HL-60 (cell line): Measurements from ENCODE around the gene C14orf132.

Source experiments
- DNase-seq, 2 experiments: peaks; one replicate each; pipeline ENCODE4 v3.0.0-alpha.2; 2010 to 2020; ENCODE audit warnings: low read depth in 1 of 2, low spot score in 1 of 2
- H3K27ac ChIP-seq: fragments of 250-450 bp; sonication (Bioruptor Pico); replicated peaks from 2 replicates; pipeline ENCODE4 v1.5.1; 2020; ENCODE audit warnings: mild to moderate bottlenecking, moderate library complexity
- H3K27me3 ChIP-seq: fragments of 250-450 bp; sonication (Bioruptor Pico); 2 replicates; pipeline ENCODE4 v1.5.1; 2021; ENCODE audit warnings: mild to moderate bottlenecking, moderate library complexity; ENCODE audit not compliant: insufficient read depth, poor library complexity, severe bottlenecking
- H3K4me3 ChIP-seq: replicated peaks from 2 replicates; pipeline ENCODE4 v1.5.1; 2011; ENCODE audit warnings: mild to moderate bottlenecking, control low read depth, low read length; ENCODE audit not compliant: insufficient read depth
- GABPA ChIP-seq: IDR thresholded peaks from 2 replicates; pipeline ENCODE4 v1.6.1; 2012; ENCODE audit warnings: low read depth
- POLR2AphosphoS5 ChIP-seq: IDR thresholded peaks from 2 replicates; pipeline ENCODE4 v1.6.1; 2012; ENCODE audit warnings: low read depth
- SPI1 ChIP-seq: IDR thresholded peaks from 2 replicates; pipeline ENCODE4 v1.6.1; 2012; ENCODE audit warnings: low read depth, mild to moderate bottlenecking, borderline replicate concordance
- TF ChIP-seq, protein P1 (sequence below): IDR thresholded peaks from 2 replicates; pipeline ENCODE4 v1.6.1; 2012; ENCODE audit warnings: low read depth; ENCODE audit not compliant: insufficient replicate concordance
- TF ChIP-seq, protein P2 (sequence below): IDR thresholded peaks from one replicate; pipeline ENCODE4 v1.5.1; 2011; ENCODE audit warnings: low read length, control low read depth, inconsistent platforms; ENCODE audit not compliant: insufficient read depth

The C14orf132 gene

DNA sequence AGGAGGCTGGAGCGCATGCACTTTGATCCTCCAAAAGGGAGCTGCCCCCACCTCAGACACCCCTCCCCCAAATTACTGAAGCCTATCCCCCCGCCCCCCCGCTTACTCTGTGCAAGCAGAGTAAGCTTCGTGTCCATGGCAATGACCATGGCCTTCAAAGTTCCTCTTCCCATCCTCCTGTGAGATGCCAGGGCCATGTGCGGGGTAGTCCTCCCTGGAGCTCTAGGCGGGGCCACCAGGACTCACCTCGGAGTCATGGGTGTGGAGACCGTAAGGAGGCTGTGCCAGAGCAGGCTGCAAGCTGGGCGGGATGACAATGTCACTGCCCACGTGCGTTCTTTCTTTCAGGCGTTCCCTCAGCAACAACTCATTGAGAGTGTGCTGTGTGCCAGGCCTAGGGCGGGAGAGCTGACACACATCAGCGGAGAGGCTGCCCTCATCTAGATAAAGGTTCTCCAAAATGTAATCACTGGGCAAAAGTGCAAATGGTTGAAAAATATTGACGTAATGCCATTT is 66.8 kb downstream of the C14orf132 start:
- no peak for DNase-seq
- Histone ChIP-seq H3K27me3 (no peaks in the 10 kb centered on the region), H3K4me3 (no peak overlapping the region), H3K27ac (no peak overlapping the region)
- TF ChIP-seq, protein P1, sequence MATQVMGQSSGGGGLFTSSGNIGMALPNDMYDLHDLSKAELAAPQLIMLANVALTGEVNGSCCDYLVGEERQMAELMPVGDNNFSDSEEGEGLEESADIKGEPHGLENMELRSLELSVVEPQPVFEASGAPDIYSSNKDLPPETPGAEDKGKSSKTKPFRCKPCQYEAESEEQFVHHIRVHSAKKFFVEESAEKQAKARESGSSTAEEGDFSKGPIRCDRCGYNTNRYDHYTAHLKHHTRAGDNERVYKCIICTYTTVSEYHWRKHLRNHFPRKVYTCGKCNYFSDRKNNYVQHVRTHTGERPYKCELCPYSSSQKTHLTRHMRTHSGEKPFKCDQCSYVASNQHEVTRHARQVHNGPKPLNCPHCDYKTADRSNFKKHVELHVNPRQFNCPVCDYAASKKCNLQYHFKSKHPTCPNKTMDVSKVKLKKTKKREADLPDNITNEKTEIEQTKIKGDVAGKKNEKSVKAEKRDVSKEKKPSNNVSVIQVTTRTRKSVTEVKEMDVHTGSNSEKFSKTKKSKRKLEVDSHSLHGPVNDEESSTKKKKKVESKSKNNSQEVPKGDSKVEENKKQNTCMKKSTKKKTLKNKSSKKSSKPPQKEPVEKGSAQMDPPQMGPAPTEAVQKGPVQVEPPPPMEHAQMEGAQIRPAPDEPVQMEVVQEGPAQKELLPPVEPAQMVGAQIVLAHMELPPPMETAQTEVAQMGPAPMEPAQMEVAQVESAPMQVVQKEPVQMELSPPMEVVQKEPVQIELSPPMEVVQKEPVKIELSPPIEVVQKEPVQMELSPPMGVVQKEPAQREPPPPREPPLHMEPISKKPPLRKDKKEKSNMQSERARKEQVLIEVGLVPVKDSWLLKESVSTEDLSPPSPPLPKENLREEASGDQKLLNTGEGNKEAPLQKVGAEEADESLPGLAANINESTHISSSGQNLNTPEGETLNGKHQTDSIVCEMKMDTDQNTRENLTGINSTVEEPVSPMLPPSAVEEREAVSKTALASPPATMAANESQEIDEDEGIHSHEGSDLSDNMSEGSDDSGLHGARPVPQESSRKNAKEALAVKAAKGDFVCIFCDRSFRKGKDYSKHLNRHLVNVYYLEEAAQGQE = no peak
- no peak for TF ChIP-seq GABPA
- TF ChIP-seq, protein P2, sequence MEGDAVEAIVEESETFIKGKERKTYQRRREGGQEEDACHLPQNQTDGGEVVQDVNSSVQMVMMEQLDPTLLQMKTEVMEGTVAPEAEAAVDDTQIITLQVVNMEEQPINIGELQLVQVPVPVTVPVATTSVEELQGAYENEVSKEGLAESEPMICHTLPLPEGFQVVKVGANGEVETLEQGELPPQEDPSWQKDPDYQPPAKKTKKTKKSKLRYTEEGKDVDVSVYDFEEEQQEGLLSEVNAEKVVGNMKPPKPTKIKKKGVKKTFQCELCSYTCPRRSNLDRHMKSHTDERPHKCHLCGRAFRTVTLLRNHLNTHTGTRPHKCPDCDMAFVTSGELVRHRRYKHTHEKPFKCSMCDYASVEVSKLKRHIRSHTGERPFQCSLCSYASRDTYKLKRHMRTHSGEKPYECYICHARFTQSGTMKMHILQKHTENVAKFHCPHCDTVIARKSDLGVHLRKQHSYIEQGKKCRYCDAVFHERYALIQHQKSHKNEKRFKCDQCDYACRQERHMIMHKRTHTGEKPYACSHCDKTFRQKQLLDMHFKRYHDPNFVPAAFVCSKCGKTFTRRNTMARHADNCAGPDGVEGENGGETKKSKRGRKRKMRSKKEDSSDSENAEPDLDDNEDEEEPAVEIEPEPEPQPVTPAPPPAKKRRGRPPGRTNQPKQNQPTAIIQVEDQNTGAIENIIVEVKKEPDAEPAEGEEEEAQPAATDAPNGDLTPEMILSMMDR = no peak

DNA sequence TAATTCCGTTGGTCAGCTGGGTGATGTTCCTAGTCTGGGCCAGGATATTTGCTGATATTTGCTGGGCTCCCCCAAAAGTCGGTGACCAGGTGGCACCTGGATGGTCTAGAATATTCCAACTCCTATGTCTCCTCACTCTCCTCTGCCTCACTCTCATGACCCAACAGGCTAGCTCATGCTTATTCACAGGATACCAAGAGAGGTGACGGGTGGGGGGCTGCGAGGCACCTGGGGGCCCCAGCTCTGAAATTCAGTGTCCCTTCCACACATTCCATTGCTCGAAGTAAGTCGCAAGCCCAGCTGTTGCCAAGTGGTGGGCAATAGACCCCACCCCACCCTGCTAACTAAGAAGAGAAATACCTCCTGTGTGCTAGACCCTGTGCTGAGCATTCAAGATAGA is 67.7 kb downstream of the C14orf132 start:
- no peak for TF ChIP-seq SPI1
- TF ChIP-seq, protein P1 = no peak
- H3K27me3 ChIP-seq = no peaks in the 10 kb centered on the region
- H3K4me3 ChIP-seq = no peak overlapping the region
- DNase-seq = no peak
- H3K27ac ChIP-seq = no peak overlapping the region

DNA sequence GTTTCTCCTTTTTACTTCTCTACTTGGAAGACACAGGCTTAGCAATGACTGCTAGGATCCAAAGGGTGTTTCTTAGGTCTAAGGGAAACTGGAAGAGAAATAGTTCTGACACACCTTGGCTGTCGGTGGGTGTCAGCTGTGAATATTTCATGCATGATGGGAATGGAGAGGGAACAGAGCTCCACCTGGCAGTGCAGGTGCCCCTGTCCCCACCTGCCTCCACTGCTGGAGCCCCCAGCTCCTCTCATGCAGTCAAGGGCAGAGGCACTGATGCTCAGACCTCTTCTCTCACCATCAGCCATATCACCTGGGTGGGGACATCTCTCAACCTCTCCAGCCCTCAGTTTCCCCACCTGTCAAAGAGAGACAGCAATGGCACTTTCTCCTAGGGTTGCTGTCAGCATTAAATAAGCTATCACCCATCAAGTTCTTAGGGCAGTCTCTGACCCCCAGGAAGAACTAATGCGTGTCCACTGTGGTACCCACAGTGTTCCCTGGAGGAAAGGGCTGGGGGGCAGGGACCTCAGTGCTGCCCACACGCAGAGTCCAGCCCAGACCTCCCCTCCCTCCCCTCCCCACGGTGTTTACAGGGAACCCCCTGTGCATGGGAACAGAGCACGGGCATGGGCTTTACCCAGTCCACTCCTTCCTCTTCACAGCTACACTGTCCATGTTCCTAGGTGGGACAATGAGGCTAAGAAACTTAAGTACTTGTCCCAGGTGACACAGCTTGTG is 69.1 kb downstream of the C14orf132 start:
- H3K27me3 ChIP-seq = no peaks in the 10 kb centered on the region
- no peak overlapping the region for H3K27ac ChIP-seq
- no peak for DNase-seq
- TF ChIP-seq, protein P1 = no peak
- TF ChIP-seq GABPA (no peak), SPI1 (no peak), POLR2AphosphoS5 (no peak)
- TF ChIP-seq, protein P2 = no peak
- no peak overlapping the region for H3K4me3 ChIP-seq
